HFFc6 (cell line): Measurements from ENCODE around the gene MOSPD3. TPM values are rescaled to one million over a fixed set of nuclear protein-coding genes. Genes with fewer than 3 reads are reported as not detected.
"Not testable (repeated sequence)": the region's sequence is repeated elsewhere in the genome, so short reads cannot be mapped to it uniquely, and the experiment has no call there.

Experiments
- DNase-seq: peaks from one replicate; pipeline ENCODE4 v3.0.0-alpha.2; 2018
- H3K27ac Mint-ChIP-seq: 2 replicates; pipeline ENCODE4 v1.8.0; 2020; ENCODE audit warnings: mild to moderate bottlenecking, mixed read lengths
- H3K27me3 Mint-ChIP-seq: 2 replicates; pipeline ENCODE4 v1.8.0; 2021; ENCODE audit warnings: mild to moderate bottlenecking, moderate library complexity, mixed read lengths; ENCODE audit not compliant: insufficient read depth
- H3K36me3 Mint-ChIP-seq: 2 replicates; pipeline ENCODE4 v1.8.0; 2021; ENCODE audit warnings: low read depth, mixed read lengths
- H3K4me1 Mint-ChIP-seq: 2 replicates; pipeline ENCODE4 v1.8.0; 2020; ENCODE audit warnings: low read depth, mixed read lengths
- H3K4me3 Mint-ChIP-seq: 2 replicates; pipeline ENCODE4 v1.8.0; 2020; ENCODE audit warnings: mild to moderate bottlenecking, moderate library complexity, mixed read lengths
- H3K9me3 Mint-ChIP-seq: 2 replicates; pipeline ENCODE4 v1.8.0; 2020; ENCODE audit warnings: mild to moderate bottlenecking, mixed read lengths
- total RNA-seq, 6 experiments: library from RNA; stranded (reverse); fragmentation: NEBNext Ultra II Directional; extraction: Animal tissue kit (Norgen Biotek cat#: 25700); gene quantifications; 2 replicates in 1 of 6; 3 replicates in 5 of 6; pipeline ENCODE4 v1.2.3, GENCODE V29; 2021
- TF ChIP-seq, protein P1 (sequence below): fragments of 200-600 bp; sonication (generic); IDR thresholded peaks from 2 replicates; pipeline ENCODE4 v1.5.0; 2021; ENCODE audit warnings: antibody characterized with exemption, mild to moderate bottlenecking

Gene MOSPD3
- total RNA-seq, 6 experiments from 2014 or later = 14.6 to 19.0 (median 17.4) TPM

DNA sequence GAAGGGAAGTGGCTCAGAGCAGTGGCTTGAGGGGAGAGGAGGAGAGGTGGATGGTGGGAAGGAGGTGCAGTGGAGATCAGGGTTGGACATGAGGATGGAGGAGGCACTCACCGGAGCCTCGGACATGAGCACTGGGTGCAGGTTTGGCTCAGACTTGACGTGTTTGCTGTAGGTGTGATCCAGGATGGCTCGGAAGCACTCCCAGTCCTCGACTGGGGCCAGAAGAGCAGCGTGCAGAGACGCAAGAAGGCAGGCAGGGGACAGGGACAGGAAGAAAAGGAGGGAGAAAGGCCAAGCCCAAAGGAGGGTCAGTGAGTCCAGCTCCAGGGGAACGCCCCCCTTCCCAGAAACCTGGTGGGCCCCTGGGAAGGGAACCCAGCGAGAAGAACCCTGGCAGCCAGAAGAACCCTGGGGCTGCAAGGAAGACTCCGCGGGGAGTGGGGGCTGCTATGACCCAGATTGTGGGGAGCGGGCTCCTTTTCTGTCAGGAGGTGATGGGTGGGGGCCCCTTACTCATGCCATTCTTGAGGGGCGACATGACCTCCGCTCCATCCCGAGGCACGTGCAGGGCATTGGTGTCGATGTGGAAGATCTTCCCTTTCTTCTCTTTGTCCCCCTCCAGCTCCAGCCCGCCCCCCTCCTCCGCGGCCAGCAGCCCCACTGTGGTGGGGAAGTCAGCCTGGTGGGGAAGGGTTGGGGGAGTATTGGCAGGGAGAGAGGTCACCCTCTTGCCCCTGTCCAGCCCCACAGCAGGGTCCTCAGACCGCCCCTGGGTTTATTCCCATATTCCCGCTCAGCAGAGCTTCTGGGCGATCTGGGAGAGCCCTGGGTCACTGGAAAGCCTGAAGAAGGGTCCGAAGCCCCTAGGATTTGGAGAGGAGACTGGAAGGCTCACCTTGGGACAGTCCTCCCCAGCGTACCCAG lies 42.8 kb downstream of the MOSPD3 start:
- H3K27me3 Mint-ChIP-seq = peaks cover 32% of the 10 kb centered on the region

DNA sequence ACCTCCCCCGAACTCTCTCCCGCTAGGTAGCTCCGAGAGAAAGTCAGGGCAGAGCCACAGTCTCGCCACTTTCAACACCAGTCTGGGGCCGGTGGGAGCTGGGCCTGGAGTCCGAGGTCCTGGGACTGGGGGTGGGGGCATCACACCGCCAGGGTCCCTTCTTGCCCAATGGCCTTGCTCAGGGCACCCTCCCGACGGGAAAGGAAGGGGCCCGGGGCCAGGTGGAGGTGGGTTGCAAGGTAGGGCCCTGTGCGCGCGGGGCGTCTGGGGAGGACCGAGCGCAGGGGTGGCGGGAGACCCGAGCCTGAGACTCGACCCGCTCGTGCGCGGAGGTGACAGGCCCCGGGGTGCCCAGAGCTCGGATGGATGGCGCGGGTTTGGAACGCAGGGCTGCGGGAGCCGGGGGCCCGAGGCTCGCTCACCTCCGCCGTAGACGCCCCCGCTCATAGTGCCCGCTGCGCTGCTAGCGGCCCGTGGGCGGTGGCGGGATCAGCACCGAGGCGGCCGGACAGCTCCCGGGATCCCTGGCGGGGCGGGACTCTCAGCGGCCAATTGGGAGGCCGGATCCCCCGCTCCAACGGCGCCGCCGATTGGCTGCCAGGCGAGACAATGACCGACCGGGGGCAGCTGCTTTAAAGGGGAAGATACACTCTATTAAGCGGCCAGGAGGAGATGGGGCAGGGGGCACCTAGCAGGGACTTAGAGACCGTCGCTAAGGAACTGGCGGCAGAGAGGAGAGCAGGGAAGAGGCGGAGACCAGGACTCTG lies 43.8 kb downstream of the MOSPD3 start, which contains the start of gene ACTL6B:
ACTL6B (minus strand) TSS at position 541 of the 767 bp plus-strand sequence; CDS start at position 447, 94 bp downstream.
- Mint-ChIP-seq H3K9me3 (no peaks in the 10 kb centered on the region), H3K27me3 (peaks cover 38% of the 10 kb centered on the region)
- TF ChIP-seq, protein P1, sequence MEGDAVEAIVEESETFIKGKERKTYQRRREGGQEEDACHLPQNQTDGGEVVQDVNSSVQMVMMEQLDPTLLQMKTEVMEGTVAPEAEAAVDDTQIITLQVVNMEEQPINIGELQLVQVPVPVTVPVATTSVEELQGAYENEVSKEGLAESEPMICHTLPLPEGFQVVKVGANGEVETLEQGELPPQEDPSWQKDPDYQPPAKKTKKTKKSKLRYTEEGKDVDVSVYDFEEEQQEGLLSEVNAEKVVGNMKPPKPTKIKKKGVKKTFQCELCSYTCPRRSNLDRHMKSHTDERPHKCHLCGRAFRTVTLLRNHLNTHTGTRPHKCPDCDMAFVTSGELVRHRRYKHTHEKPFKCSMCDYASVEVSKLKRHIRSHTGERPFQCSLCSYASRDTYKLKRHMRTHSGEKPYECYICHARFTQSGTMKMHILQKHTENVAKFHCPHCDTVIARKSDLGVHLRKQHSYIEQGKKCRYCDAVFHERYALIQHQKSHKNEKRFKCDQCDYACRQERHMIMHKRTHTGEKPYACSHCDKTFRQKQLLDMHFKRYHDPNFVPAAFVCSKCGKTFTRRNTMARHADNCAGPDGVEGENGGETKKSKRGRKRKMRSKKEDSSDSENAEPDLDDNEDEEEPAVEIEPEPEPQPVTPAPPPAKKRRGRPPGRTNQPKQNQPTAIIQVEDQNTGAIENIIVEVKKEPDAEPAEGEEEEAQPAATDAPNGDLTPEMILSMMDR = no peak

More for the DNA sequence above, 42.8 kb downstream of the MOSPD3 start:
- no peak overlapping the region for H3K4me3 Mint-ChIP-seq
- H3K9me3 Mint-ChIP-seq = no peaks in the 10 kb centered on the region
- no peaks in the 10 kb centered on the region for H3K4me1 Mint-ChIP-seq
- TF ChIP-seq, protein P1 = no peak
- no peak for DNase-seq
- no peak overlapping the region for H3K27ac Mint-ChIP-seq
- H3K36me3 Mint-ChIP-seq = no peaks in the 10 kb centered on the region

DNA sequence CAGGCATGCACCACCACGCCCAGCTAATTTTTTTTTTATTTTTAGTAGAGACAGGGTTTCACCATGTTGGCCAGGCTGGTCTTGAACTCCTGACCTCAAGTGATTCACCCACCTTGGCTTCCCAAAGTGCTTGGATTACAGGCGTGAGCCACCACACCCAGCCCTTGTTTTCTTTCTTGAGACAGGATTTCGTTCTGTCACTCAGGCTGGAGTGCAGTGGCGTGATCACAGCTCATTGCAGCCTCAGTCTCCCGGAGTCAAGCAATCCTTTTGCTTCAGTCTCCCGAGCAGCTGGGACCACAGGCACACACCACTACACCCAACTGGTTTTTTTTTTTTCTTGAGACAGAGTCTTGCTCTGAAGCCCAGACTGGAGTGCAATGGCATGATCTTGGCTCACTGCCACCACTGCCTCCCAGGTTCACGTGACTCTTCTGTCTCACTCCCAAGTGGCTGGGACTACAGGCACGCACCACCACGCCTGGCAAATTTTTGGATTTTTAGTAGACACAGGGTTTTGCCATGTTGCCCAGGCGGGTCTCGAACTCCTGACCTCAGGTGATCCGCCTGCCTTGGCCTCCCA lies 49.9 kb downstream of the MOSPD3 start:
- H3K4me1 Mint-ChIP-seq, H3K9me3 Mint-ChIP-seq, H3K27ac Mint-ChIP-seq, DNase-seq, H3K36me3 Mint-ChIP-seq, H3K4me3 Mint-ChIP-seq: not testable (repeated sequence)
- peaks cover 27% of the 10 kb centered on the region for H3K27me3 Mint-ChIP-seq

More for the DNA sequence above, 43.8 kb downstream of the MOSPD3 start, which contains the start of gene ACTL6B:
- Mint-ChIP-seq H3K4me3 (no peak within 1 kb of the TSS), H3K36me3 (no peaks in the 10 kb centered on the region), H3K27ac (no peak within 1 kb of the TSS), H3K4me1 (no peaks in the 10 kb centered on the region)
- no peak for DNase-seq

Other genes with a start within 250 kb of the MOSPD3 start
- under 1 TPM in 4 of 6 experiments, not detected in 2; 0.30 to 0.34 (median 0.31) TPM for gene PILRA, start 239.1 kb upstream of the MOSPD3 start, total RNA-seq
- 1 to 10 TPM in 4 of 6 experiments, under 1 TPM in 2; 0.55 to 1.7 (median 1.2) TPM for gene ZCWPW1, start 183.8 kb upstream of the MOSPD3 start, total RNA-seq
- gene MEPCE, start 182.7 kb upstream of the MOSPD3 start, total RNA-seq = 10 to 100 TPM; 38.7 to 42.9 (median 41.2) TPM
- 10 to 100 TPM; 22.9 to 33.6 (median 26.5) TPM for gene PPP1R35, start 176.0 kb upstream of the MOSPD3 start, total RNA-seq
- 1 to 10 TPM in 3 of 6 experiments, under 1 TPM in 3; 0.66 to 1.6 (median 1.0) TPM for gene SPACDR, start 148.3 kb upstream of the MOSPD3 start, total RNA-seq
- 10 to 100 TPM; 50.6 to 54.5 (median 51.7) TPM for gene TSC22D4, start 133.3 kb upstream of the MOSPD3 start, total RNA-seq
- under 1 TPM; 0.50 to 0.99 (median 0.86) TPM for gene NYAP1, start 128.6 kb upstream of the MOSPD3 start, total RNA-seq
- 10 to 100 TPM; 14.4 to 21.4 (median 18.9) TPM for gene AGFG2, start 73.3 kb upstream of the MOSPD3 start, total RNA-seq
- gene SAP25, start 38.6 kb upstream of the MOSPD3 start, total RNA-seq = under 1 TPM in 3 of 6 experiments, not detected in 3; 0.40 to 0.87 (median 0.55) TPM
- 10 to 100 TPM; 34.7 to 40.6 (median 38.5) TPM for gene LRCH4, start 26.4 kb upstream of the MOSPD3 start, total RNA-seq
- under 1 TPM; 0.20 to 0.47 (median 0.28) TPM for gene FBXO24, start 26.2 kb upstream of the MOSPD3 start, total RNA-seq
- gene PCOLCE, start 10.2 kb upstream of the MOSPD3 start, total RNA-seq = 100 to 1,000 TPM; 291 to 396 (median 388) TPM
- gene TFR2, start 29.0 kb downstream of the MOSPD3 start, total RNA-seq = 1 to 10 TPM in 1 of 6 experiments, under 1 TPM in 3, not detected in 2; 0.16 to 1.1 (median 0.27) TPM
- not detected for gene ACTL6B, start 43.9 kb downstream of the MOSPD3 start, total RNA-seq
- gene GNB2, start 61.2 kb downstream of the MOSPD3 start, total RNA-seq = 100 to 1,000 TPM; 301 to 369 (median 322) TPM
- 10 to 100 TPM; 17.7 to 21.8 (median 19.2) TPM for gene GIGYF1, start 81.7 kb downstream of the MOSPD3 start, total RNA-seq
- gene POP7, start 93.6 kb downstream of the MOSPD3 start, total RNA-seq = 10 to 100 TPM; 30.2 to 42.2 (median 34.4) TPM
- not detected for gene EPO, start 107.9 kb downstream of the MOSPD3 start, total RNA-seq
- not detected for gene ZAN, start 121.1 kb downstream of the MOSPD3 start, total RNA-seq
- gene EPHB4, start 215.0 kb downstream of the MOSPD3 start, total RNA-seq = 1 to 10 TPM; 3.8 to 10.0 (median 4.6) TPM
- gene SLC12A9, start 240.2 kb downstream of the MOSPD3 start, total RNA-seq = 10 to 100 TPM; 19.3 to 26.2 (median 21.7) TPM